HUDEP-2 (cell line): ENCODE results near the gene GBA2.

Experiments
- DNase-seq, 76 experiments: peaks; one replicate each; lab custom pipeline; 2025; ENCODE audit not compliant: unreplicated experiment in 76 of 76; lab: John Stamatoyannopoulos, UW

GBA2 gene

DNA sequence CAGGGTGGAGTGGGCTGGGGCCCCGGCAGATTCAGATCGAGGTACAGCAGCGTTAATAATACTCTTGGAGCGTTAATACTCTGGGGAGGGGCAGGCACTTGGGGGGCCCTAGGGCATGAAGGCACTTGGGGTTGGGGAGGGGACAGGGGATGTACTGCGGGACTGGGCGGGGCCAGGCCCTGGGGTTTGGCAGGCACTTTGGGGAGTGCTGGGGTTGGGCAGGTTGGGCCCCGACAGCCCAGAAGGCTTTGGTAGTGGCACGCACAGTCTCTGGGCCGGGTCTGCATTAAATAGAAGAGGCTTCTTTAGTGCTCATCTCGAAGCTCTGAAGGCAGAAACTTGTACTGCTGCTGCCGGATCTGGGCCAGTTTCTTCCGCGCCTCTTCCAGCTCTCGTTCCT lies 51.5 kb downstream of the GBA2 start:
- no peak for DNase-seq

GRCh38 chr9:35696520-35697215 lies 52.4 kb downstream of the GBA2 start:
- peak in 53 of 76 experiments; percentile 3 to 62 (median 27) for DNase-seq

- DNase-seq, result no peak
Measured at GRCh38 chr9:35695943-35696401, 53.1 kb downstream of the GBA2 start.

DNA sequence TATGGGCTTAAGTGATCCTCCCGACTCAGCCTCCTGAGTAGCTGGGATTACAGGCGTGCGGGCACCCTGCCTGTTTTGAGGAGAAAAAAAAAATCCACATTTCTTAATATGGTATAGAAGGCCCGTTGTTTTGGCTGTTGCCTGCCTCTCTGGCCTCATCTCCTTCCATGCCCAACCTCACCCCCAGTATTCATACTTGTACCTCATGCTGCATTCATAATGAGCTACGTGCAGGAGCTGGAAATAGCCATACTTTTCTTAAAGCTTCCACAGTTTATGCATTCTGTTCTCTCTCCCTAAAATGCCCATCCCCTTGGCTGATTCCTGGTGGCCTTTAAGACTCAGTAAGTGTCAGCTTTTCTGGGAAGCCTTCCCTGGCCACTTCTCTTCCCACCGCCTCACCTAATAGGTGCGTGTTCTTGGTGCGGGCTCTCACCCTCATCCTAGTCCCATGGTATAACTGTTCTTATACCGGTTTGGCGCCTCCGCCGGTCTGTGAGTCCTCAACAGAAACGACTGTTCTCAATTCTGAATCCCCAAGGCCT lies 57.2 kb downstream of the GBA2 start:
- no peak for DNase-seq

GRCh38 chr9:35691334-35691650 lies 57.7 kb downstream of the GBA2 start:
- no peak for DNase-seq

DNA sequence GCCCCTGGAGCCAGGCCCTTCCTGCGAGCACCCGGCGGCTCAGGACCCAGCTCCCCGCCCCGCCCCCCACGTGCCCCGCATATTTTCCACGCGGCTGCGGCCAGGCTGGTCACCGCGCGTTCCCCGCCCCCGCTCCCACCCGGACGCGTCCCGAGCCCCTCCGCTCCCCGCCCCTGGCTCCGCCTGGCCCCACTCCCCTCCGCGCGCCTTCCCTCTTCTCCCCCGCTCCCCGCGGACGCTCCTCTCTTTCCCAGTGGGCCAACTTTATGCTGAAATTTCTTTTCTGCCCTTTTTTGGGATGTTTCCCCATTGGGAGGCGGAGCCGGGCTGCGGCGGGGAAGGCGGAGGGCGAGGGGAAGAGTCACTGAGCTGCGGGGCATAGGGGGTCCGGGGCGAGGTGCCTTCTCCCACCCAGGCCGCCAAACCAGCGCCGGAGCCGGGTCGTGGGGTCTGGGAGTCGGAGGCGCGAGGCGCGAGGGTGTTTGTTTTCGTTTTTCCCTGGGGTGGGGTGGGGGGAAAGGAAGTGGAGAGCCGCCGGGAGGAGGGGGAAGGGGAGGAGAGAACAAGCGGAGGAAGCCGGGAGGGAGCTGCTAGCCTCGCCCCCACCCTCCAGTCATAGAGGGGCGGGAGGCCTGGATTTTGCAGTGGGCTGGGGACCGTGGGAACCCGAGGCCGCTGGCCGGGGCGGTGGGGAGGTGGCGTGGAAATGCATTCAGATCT lies 58.3 kb downstream of the GBA2 start:
- peak in 4 of 76 experiments; percentile 1 to 28 (median 9) for DNase-seq

GRCh38 chr9:35690294-35690613 lies 58.8 kb downstream of the GBA2 start:
- DNase-seq, result no peak

DNA sequence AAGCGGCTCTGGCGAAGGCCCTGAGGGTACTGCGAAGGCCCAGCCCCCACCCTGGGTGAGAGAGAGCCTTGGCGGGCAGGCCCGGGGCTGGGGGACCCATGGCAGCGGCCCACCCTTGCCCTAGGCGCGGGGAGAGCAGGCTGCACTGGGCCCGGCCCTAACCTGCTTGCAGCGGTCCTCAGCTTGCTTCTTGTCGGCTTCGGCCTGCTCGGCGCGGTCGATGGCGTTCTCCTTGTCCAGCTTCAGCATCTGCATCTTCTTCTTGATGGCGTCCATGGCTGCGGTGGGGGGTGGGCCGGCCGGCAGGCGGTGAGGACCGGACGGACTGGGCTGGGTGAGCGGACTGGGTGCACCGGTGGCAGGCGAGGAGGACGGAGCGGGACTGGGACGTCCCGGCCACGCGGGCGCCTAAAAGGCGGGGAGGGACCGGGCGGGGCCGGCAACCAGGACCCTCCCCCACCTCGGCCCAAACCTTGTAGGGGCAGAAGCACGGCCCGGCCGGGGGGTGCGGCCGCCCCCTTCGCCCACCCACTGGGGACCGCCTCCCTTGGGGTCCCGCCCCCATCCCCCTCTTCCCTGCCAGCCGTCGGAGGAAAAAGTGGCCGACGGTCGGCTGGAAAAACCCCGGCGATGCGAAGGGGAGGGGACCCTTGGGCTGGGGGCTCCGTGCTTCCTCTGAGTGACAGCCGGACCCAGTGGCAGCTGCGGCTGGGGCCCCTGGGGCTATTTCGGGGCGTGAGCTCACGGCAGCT lies 59.3 kb downstream of the GBA2 start, which contains the start of gene TPM2:
TPM2 (minus strand) TSS at position 384 of the 752 bp plus-strand sequence; CDS start at position 276, 108 bp downstream.
- no peak for DNase-seq

- peak in 1 of 76 experiments; percentile 2 for DNase-seq
Measured at GRCh38 chr9:35688558-35689541, 60.2 kb downstream of the GBA2 start.

GRCh38 chr9:35687972-35688557 lies 61.0 kb downstream of the GBA2 start:
- no peak for DNase-seq

- no peak for DNase-seq
Measured at GRCh38 chr9:35687306-35687705, 61.7 kb downstream of the GBA2 start.
